ENCODE results near the gene ZSWIM4. TPM values are rescaled to one million over a fixed set of nuclear protein-coding genes. Genes with fewer than 3 reads are reported as not detected.
"Not testable (repeated sequence)": the region's sequence is repeated elsewhere in the genome, so short reads cannot be mapped to it uniquely, and the experiment has no call there.

ZSWIM4 gene
- total and polyA plus RNA-seq, 10 of the 15 experiments (the other 5 are each of a cell fraction or from before 2014, with no cell fraction given), result 0.73 to 11.1 (median 1.8) TPM; not detected in 2

DNA sequence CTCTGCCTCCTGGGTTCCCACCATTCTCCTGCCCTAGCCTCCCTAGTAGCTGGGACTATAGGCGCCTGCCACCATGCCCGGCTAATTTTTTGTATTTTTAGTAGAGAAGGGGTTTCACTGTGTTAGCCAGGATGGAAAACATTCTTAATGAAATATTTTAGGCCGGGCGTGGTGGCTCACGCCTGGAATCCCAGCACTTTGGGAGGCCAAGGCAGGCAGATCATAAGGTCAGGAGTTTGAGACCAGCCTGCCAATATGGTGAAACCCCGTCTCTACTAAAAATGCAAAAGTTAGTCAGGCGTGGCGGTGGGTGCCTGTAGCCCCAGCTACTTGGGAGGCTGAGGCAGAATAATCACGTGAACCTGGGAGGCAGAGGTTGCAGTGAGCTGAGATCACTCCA is 1.9 kb upstream of the ZSWIM4 start:
- WGBS (ENCODE audit: insufficient coverage, insufficient replicate concordance, low lambda C conversion rate, missing lambda C conversion rate), result 51% methylated on average over 9 of the region's 9 CpGs
- H3K36me3 ChIP-seq (ENCODE audit: control insufficient read depth in 2 of 2, insufficient read depth in 2 of 2, low read length in 1 of 2); in situ Hi-C loops (cut with MboI); ATAC-seq; H3K27ac ChIP-seq (ENCODE audit: control insufficient read depth, insufficient read depth); H3K9me3 ChIP-seq (replicated peaks; ENCODE audit: control insufficient read depth, insufficient read depth, low read length); intact Hi-C loops (cut with micrococcal nuclease; ENCODE audit: unreplicated experiment); H4K20me1 ChIP-seq (ENCODE audit: control insufficient read depth, insufficient read depth); H2AFZ ChIP-seq (ENCODE audit: control insufficient read depth, low read depth, low read length); DNase-seq (ENCODE audit: low read depth, low spot score); H3K4me2 ChIP-seq (ENCODE audit: control insufficient read depth, insufficient read depth); H3K4me3 ChIP-seq; FAIRE-seq; H3K27me3 ChIP-seq (replicated peaks in 1 of 2; ENCODE audit: control insufficient read depth in 2 of 2, insufficient read depth in 2 of 2, low read length in 1 of 2); BruUV-seq (replicated peaks); H3K9ac ChIP-seq (ENCODE audit: control insufficient read depth, insufficient read depth, low read length): not testable (repeated sequence)
- RAD21 ChIA-PET (ENCODE audit: unreplicated experiment), result interaction anchor here (1.3 to 5.6 kb wide), 3 partner anchors 19 to 69 kb away, joined by 3 to 59 read pairs (median 5); partner anchors contain the start of gene C19orf53
- Histone ChIP-seq H3K79me2 (ENCODE audit: control insufficient read depth, insufficient read depth, low read length) (peaks cover 12% of the 10 kb centered on the region), H3K4me1 (ENCODE audit: control insufficient read depth, insufficient read depth, low read length) (peaks cover 19% of the 10 kb centered on the region)
- POLR2A ChIA-PET, result interaction anchor here (0.6 to 5.1 kb wide), 3 partner anchors 31 to 69 kb away, joined by 3 to 37 read pairs (median 4); no protein-coding TSS in a partner anchor
- TF ChIP-seq BHLHE40 (IDR thresholded peaks at IDR 0.05; ENCODE audit: borderline replicate concordance in 1 of 2, low read depth in 2 of 2, low read length in 1 of 2), result peak in 1 of 2 experiments; percentile 48; a peak in 1 of 4 replicates
- SMC1A ChIA-PET (ENCODE audit: uncharacterized antibody, unreplicated experiment), result interaction anchor here (0.7 to 5.6 kb wide), 3 partner anchors 9 to 181 kb away, joined by 3 to 33 read pairs (median 27); no protein-coding TSS in a partner anchor
- CTCF ChIA-PET, result interaction anchor here (0.6 to 8.0 kb wide), 4 partner anchors 9 to 69 kb away, joined by 3 to 63 read pairs (median 12); no protein-coding TSS in a partner anchor

DNA sequence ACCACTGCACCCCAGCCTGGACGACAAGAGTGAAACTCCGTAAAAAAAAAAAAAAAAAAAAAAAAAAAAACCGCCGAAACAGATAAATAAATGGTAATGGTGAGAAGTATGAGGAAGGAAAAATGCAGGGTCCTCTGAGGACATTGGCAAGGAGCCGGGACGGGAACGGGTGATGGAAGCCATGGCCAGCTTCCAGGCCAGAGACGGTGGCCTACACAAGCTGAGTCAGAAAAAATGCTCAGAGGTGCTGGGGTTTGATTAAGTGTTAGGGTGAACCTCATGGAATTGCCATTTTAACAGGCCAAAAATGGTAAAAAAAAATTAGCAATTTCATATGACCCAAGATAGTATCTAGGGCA is 866 bp upstream of the ZSWIM4 start:
- ChIA-PET SMC1A (ENCODE audit: uncharacterized antibody, unreplicated experiment) (interaction anchor here (1.2 to 5.6 kb wide), 4 partner anchors 10 to 67 kb away, joined by 3 to 33 read pairs (median 16); partner anchors contain the start of gene C19orf53), RAD21 (ENCODE audit: unreplicated experiment) (interaction anchor here (1.0 to 5.6 kb wide), 8 partner anchors 9 to 68 kb away, joined by 3 to 59 read pairs (median 4); partner anchors contain the start of gene C19orf53), POLR2A (interaction anchor here (0.9 to 5.1 kb wide), 8 partner anchors 11 to 68 kb away, joined by 3 to 37 read pairs (median 9); partner anchors contain the start of gene C19orf53), CTCF (interaction anchor here (0.7 to 8.0 kb wide), 4 partner anchors 10 to 68 kb away, joined by 4 to 63 read pairs (median 12); no protein-coding TSS in a partner anchor)
- H3K4me1 ChIP-seq (ENCODE audit: control insufficient read depth, insufficient read depth, low read length), result peaks cover 16% of the 10 kb centered on the region
- H2AFZ ChIP-seq (ENCODE audit: control insufficient read depth, low read depth, low read length), result peak overlapping the region; percentile 94; the same call in 1 of the 2 replicates
- H3K36me3 ChIP-seq (ENCODE audit: control insufficient read depth in 2 of 2, insufficient read depth in 2 of 2, low read length in 1 of 2), result no peaks in the 10 kb centered on the region
- no peaks in the 10 kb centered on the region for H4K20me1 ChIP-seq (ENCODE audit: control insufficient read depth, insufficient read depth)
- no peak for DNase-seq (ENCODE audit: low read depth, low spot score)
- ATAC-seq, result no peak
- no peaks in the 10 kb centered on the region for H3K27me3 ChIP-seq (replicated peaks in 1 of 2; ENCODE audit: control insufficient read depth in 2 of 2, insufficient read depth in 2 of 2, low read length in 1 of 2)
- intact Hi-C loops (cut with micrococcal nuclease; ENCODE audit: unreplicated experiment) (no loop called here), in situ Hi-C loops (cut with MboI) (no loop called here)
- WGBS (ENCODE audit: insufficient coverage, insufficient replicate concordance, low lambda C conversion rate, missing lambda C conversion rate), result 8% methylated on average over 7 of the region's 8 CpGs
- FAIRE-seq, result no peak
- peaks cover 12% of the 10 kb centered on the region for H3K79me2 ChIP-seq (ENCODE audit: control insufficient read depth, insufficient read depth, low read length)
- peak overlapping the region; percentile 67; the same call in 1 of the 2 replicates for H3K9ac ChIP-seq (ENCODE audit: control insufficient read depth, insufficient read depth, low read length)
- no peaks in the 10 kb centered on the region for H3K9me3 ChIP-seq (replicated peaks; ENCODE audit: control insufficient read depth, insufficient read depth, low read length)
- peak overlapping the region; percentile 65 for H3K4me2 ChIP-seq (ENCODE audit: control insufficient read depth, insufficient read depth)
- BruUV-seq (replicated peaks), result no TSS peak
- peak overlapping the region; percentile 63; the same call in 1 of the 2 replicates for H3K27ac ChIP-seq (ENCODE audit: control insufficient read depth, insufficient read depth)
- peak overlapping the region; percentile 75 for H3K4me3 ChIP-seq
- TF ChIP-seq, protein P1, sequence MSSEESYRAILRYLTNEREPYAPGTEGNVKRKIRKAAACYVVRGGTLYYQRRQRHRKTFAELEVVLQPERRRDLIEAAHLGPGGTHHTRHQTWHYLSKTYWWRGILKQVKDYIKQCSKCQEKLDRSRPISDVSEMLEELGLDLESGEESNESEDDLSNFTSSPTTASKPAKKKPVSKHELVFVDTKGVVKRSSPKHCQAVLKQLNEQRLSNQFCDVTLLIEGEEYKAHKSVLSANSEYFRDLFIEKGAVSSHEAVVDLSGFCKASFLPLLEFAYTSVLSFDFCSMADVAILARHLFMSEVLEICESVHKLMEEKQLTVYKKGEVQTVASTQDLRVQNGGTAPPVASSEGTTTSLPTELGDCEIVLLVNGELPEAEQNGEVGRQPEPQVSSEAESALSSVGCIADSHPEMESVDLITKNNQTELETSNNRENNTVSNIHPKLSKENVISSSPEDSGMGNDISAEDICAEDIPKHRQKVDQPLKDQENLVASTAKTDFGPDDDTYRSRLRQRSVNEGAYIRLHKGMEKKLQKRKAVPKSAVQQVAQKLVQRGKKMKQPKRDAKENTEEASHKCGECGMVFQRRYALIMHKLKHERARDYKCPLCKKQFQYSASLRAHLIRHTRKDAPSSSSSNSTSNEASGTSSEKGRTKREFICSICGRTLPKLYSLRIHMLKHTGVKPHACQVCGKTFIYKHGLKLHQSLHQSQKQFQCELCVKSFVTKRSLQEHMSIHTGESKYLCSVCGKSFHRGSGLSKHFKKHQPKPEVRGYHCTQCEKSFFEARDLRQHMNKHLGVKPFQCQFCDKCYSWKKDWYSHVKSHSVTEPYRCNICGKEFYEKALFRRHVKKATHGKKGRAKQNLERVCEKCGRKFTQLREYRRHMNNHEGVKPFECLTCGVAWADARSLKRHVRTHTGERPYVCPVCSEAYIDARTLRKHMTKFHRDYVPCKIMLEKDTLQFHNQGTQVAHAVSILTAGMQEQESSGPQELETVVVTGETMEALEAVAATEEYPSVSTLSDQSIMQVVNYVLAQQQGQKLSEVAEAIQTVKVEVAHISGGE (CRISPR knock-in tag; IDR thresholded peaks at IDR 0.05), result no peak
- TF ChIP-seq POLR2A (IDR thresholded peaks at IDR 0.05; ENCODE audit: low read depth, low read length) (no peak), MTA2 (IDR thresholded peaks at IDR 0.05; ENCODE audit: low read depth) (0 out of 2 replicates have a peak, but pooled peaks have one; percentile 31), ESRRA (IDR thresholded peaks at IDR 0.05; ENCODE audit: low read length) (no peak), ZNF217 (IDR thresholded peaks at IDR 0.05) (no peak), PAX8 (IDR thresholded peaks at IDR 0.05) (0 out of 2 replicates have a peak, but pooled peaks have one; percentile 36)
- TF ChIP-seq, protein P2, sequence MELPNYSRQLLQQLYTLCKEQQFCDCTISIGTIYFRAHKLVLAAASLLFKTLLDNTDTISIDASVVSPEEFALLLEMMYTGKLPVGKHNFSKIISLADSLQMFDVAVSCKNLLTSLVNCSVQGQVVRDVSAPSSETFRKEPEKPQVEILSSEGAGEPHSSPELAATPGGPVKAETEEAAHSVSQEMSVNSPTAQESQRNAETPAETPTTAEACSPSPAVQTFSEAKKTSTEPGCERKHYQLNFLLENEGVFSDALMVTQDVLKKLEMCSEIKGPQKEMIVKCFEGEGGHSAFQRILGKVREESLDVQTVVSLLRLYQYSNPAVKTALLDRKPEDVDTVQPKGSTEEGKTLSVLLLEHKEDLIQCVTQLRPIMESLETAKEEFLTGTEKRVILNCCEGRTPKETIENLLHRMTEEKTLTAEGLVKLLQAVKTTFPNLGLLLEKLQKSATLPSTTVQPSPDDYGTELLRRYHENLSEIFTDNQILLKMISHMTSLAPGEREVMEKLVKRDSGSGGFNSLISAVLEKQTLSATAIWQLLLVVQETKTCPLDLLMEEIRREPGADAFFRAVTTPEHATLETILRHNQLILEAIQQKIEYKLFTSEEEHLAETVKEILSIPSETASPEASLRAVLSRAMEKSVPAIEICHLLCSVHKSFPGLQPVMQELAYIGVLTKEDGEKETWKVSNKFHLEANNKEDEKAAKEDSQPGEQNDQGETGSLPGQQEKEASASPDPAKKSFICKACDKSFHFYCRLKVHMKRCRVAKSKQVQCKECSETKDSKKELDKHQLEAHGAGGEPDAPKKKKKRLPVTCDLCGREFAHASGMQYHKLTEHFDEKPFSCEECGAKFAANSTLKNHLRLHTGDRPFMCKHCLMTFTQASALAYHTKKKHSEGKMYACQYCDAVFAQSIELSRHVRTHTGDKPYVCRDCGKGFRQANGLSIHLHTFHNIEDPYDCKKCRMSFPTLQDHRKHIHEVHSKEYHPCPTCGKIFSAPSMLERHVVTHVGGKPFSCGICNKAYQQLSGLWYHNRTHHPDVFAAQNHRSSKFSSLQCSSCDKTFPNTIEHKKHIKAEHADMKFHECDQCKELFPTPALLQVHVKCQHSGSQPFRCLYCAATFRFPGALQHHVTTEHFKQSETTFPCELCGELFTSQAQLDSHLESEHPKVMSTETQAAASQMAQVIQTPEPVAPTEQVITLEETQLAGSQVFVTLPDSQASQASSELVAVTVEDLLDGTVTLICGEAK (IDR thresholded peaks at IDR 0.05; ENCODE audit: borderline replicate concordance), result 0 out of 2 replicates have a peak, but pooled peaks have one; percentile 16

All from GM12878 (cell line).